ENCODE data around the gene POMGNT2.
A peak's percentile ranks its signal among the peaks of the same experiment; 100 is the strongest.
"Not testable (repeated sequence)": the region's sequence is repeated elsewhere in the genome, so short reads cannot be mapped to it uniquely, and the experiment has no call there.

The POMGNT2 gene

DNA sequence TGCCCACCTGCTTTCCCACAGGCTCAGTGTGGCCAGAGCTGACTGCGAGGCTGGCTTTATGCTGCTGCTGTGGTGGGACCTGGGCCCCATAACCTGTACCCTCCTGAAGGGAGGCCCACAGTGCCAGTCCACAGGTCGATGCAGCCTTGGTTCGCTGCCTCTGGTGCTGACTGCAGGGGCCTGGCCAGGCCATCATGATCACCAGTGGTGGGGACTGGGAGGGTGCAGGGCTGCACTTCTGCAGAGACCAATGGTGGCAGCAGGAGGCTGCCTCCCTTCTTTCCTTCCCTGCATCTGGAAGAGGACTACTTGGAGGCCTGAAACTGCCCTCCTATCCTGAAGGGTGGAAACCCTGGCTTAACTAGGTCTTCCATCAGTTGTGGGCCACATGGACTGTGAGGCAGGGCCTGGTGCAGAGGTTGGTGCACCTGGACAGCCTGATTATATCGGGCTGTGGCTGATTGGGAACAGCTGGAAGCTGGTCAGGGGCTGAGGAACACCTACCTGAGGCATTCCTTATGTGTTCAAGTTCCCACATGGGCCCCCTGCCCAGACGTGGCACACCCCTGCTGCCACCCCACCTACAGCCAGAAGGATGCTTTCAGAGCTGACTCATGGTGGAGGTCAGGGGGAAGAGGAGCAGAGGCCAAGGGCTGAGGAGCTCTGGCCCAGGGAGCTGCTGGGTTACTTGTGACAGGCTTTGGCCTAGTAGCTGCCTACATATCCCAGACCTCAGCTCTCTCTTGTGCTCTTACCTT is 29.8 kb downstream of the POMGNT2 start:
- DNase-seq: no peak

DNA sequence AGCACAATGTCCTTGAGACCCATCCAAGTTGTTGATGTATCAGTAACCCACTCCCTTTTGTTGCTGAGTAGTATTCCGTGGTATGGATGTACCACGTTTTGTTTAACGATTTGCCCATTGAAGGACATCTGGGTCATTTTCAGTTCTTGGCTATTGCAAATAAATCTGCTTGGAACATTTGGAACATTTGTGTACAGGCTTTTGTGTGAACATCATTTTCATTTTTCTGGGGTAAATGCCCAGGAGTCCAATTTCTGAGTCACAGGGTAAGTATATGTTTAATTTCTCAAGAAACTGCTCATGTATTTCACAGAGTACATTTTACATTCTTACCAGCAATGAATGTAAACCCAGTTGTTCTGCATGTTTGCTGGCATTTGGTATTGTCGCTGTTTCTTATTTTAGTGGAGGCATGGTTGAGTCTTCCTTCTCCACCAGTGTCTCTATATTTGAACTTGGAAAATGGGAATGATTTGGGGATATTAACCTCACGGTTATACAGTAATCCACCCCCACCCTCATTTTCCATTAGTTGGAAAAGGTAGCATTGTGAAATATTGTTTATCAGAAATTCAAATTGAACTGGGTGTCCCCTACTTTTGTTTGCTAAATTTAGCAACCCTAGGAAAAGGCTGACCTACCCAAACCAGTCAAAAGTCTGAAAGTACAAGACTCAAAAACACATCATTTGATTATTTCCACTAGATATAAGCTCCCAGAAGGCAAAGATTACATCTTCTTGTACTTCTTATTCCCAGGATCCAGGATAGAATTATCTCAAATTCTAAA is 30.8 kb downstream of the POMGNT2 start:
- DNase-seq: no peak

DNA sequence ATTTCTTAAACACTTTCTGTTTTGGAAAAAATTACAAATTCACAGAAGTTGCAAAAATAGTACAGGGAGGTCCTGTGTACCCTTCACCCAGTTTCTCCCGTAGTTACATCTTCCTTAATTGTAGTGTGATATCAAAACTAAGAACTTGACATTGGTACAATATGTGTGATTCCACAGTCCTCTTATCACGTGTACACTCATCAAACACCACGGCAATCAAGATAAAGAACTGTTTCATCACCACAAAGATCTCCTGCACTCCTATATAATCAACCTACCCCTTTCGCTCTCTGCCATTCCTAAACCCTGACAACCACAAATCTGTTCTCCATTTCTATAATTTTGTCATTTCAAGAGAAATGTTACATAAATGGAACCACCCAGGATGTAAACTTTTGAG is 31.4 kb downstream of the POMGNT2 start:
- no peak for DNase-seq

DNA sequence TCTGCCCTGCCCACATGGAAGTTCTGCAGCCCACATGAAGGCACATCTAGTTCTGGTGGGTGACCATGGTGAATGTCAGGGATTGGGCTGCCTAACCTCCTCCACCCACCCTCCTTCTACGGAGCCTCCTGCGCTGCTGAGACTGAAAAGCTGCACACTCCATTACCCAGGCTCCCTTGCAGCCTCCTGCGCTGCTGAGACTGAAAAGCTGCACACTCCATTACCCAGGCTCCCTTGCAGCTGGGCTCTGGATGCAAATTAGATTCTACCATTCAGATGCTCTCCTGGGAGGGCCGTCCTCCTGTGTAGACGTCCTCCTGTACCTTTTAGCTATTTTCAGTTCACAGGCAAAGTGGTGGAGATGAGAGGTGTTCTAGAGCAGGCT is 32.1 kb downstream of the POMGNT2 start:
- DNase-seq: no peak

DNA sequence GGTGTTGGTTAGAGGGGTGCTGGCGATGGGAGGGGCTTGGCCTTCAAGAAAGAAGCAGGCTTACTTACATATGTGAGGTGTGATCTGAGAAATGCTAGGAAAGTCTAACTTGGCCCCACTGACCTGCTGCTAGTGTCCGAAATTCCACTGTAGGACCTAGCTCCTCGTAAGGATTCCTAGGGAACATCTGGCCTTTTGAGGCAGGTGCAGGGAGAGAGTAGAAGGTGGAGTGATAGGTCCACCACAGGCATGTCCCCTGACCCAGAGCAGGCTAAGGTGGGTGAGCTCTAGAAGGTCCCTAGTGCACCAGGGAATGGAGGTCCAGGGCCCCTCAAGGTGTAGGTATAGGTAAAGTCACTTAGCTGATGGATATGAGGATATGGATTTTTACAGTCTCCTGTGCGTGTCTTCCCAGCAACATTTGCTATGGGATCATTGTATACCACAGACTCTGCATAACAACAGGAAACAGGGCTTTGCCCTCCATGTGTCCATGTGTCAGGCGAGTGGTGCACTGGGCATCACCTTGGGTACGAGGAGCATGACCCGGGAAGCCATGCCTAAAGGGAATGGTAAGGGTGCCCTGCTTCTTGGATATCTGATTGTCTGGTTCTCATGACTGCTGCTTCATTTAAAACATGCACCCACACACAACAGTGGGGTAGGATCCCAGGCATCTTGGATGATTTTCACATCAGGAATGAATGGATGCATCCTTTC is 32.6 kb downstream of the POMGNT2 start:
- DNase-seq: no peak

DNA sequence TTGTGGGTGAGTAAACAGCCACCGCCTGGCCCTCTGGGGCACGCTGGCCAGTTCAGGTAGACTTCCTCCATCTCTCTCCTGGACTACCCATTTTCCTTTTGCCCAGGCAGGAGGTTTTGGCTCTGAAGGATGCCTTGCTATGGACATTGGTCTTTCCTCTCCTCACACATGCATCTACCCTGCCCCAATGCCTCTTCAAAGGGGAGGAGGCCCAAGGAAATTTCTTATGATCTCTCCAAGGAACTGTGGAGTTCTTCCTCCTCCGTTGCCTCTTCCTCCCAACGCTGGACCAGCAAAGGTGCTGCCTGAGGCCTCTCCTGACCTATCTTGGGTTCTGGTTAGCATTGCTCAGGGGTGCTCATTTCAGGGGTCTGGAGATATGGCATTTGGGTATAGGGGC is 33.5 kb downstream of the POMGNT2 start:
- no peak for DNase-seq

DNA sequence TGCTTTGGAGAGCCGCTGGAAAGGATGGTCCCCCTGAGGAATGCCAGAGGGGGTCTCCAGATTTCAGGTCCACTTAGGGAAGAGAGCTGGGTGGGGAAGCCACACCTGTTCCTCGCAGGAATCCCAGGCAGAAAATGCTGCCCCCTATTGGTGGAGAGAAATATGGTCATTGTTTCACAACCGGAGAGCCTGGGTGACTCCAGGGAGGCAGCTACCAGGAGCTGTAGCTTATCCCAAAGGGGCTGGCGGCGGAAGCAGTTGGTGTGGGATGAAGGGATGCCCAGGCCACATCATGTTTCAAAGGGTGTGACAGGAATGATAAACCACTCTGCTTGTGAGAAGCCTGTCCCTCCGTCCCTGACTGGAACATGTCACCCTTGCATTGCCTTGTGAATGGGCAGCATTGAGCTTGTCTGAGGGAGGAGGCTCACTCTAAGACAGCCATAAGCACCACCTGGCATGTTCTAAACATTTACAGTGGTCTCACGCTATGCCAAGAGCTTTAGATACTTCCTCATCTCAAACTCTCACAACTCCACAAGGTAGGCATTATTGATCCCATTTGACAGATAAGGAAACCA is 34.5 kb downstream of the POMGNT2 start:
- peak; percentile 40 for DNase-seq

DNA sequence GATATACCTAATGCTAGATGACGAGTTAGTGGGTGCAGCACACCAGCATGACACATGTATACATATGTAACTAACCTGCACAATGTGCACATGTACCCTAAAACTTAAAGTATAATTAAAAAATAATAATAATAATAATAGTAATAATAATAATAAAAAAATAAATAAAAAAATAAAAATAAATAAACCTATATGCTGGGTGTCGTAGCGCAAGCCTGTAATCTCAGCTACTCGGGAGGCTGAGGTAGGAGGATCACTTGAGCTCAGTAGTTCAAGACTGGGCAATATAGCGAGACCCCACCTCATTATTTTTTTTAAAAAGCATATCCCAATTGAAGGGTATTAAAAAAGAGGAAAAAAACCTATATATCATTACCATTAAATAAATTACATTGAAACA is 35.2 kb downstream of the POMGNT2 start:
- DNase-seq: not testable (repeated sequence)

DNA sequence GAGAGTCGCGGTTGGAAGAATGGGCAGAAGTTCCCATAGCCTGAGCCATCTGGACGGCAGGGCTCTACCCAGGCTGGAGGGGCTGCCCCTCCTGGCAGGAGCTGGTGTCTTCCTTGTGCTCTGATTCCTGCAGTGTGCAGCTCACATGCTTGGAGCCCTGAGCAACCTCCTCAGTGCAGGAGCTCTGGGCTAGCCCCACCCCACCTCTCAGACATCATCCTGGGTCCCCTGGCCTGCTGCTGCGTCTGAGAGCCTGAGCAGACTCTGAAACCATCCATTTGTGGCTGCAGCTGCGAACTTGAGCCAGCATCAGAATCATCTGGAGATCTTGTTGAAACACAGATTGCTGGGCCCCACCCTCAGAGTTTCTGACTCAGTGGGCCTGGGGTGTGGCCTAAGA is 42.8 kb downstream of the POMGNT2 start:
- DNase-seq: no peak

DNA sequence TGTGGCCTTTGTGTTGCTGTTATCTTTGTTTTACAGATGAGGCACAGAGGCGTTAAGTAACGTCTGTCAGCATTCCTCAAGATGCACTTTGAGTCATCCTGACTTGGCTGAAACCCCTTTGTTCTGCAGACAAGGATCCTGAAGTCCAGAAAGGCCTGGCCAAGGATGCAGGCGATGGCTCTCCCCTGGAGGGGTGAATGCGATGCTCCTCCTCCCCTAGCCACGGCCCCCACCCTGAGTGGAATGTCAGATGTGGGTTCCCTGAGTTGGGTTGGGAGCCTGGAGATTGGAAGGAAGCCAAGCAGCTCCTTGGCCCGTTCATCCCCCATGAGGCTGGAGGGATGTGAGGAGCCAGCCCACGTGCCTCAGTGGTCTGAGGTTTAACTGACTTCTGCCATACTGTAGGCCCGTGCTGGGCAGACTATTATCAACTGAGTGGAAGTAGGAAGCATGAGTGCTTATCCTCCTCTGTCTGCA is 43.3 kb downstream of the POMGNT2 start:
- no peak for DNase-seq

DNA sequence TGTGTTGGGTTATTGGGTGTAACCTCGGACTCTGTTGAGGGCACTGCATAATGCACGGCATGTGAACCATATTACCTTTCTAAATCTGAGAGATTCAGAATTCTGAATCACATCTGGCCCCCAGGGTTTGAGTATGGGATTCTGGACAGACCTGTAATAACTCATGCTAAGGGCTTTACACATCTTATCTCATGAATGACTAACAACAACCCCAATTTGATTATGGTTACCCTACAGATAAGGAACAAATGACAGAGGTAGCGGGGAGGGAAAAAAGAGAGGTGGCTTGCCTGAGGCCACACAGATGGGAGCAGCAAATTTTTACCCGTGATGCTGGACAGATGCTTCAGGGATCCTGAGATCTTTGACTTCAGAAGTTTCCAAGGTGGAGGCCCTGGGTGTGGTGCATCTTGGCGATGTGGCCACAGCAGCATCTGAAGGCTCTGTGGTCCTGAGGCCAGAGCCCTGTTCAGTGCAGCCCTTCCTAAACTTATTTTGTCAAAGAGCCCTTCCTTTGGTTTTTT is 43.8 kb downstream of the POMGNT2 start:
- DNase-seq: no peak

DNA sequence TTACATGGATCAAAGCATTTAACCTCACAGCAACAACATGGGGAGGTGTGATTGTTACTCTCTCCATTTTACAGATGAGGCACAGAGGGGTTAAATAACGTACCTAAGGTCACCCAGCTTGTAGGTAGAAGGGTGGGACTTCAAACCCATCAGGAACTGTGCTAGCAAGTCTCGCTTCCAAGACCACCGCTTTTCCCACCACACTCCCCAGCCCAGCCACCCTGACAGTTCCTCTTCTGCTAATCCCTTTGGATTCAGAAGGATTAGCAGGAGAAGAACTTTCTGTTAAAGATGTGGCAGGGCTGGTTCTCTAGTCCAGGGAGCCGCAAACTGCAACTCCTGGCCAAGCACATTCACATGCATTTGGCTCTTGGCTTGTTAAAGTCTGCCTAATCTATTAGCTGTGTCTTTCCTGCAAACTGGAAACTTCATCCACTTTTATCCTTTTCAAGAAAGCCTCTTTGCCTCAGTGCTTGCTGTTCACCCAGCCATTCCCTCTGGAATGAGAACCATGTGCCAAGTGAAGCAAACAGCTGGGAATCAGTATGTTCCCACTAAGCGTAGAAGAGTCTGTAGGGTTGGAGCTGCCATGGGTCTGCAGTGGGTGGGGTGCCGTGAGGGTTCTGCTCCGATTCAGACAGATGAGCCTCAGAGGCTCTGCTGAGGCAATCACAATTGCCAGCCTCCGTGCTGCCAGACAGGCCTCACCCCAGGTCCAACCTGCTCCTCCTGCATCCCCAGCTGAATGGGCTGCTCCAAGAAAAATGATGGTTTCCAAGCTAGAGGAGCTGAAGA is 44.6 kb downstream of the POMGNT2 start:
- DNase-seq: no peak

DNA sequence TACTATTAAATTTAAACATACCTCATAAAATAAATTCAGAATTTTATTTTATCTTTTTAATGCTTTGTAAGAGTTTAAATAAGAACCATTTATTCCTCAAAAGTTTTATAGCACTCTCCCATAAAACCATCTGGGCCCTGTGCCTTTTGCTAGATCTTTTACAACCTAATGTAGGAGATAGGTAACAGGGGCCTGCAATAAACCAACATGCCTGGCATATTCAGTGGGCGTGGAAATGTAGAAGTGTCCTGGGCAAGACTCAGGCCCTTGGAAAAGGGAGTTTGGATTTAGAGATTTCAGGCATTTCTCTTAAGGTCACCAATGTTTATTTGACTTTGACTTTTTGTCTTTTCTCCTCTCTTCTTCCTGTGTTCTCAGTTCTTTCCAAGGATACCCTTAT is 46.4 kb downstream of the POMGNT2 start:
- no peak for DNase-seq

DNA sequence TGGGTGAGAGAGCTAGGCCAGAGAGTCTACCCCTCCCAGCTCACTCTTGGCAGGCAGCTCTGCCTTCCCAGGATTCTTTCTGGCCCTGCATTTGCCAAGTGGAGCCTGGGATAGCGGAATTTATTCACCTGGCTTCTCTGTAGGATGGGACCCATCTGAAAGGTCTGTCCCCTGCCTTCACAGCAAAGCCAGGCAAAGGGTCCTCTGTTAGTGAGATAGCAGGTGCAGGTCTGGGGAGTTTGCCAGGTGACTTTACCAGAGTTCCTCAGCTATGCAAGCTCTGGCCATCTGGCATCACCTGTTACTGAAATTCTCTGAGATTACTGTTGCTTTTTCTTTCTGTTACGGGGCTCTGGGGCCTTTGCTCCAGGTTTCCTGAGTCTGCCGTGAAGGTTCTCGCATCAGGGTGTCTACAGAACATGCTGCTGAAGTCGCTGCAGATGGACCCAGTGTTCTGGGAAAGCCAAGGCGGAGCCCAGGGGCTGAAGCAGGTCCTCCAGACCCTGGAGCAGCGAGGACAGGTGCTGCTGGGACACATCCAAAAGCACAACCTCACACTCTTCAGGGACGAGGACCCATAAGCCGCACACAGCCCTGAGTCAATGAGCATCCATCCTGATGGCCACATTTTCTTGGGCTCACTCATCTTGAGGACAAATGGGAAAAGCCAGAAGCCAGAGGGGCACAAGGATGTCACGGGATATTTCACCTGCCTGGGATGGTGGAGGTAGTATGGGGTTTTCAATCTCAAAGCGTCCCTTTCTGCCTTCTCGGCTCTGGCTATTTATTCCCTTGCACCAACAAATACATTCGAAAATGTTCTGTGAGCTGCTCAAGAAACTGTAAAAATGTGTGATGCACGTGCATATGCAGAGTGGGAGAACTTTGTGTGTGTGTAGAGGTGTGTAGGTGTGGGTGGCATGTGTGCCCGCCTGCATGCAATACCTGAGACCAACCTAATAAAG is 49.8 kb downstream of the POMGNT2 start:
- DNase-seq: no peak

DNA sequence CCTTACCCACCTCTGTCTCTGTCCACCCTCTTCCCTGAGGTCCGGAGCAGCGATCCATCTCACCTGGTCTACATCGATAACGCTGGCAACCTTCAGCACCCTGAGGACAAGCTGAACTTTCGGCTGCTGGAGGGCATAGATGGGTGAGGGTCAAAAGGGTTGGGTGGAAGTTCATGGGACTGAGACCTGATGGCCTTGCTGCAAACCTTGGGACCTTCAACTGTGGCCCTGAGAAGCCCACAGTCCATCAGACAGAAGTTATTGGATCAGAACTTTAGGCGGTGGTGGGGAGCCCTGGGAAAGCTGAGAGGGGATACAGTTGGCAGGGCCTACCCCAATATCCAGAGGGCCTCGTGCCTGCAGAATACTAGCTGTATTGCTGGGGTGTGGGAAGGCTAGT is 50.5 kb downstream of the POMGNT2 start:
- DNase-seq: no peak

DNA sequence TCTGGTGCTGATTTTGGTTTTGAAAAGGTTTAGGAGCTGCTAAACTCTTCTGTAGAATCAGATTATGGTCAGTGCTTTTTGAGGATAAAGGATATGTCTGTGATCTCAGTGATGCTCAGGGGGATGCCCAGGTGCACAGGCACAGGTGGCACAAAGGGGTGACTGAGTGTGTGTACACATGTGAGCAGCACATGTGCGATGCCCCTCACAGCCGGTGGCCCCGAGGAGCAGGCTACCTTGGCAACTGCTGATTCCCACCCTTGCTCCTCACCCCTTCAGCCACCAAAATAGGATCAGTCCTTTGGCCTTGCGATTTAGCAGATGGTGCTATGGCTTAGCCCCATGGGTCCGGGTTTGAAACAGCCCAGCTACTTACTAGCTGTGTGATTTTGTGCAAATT is 51.1 kb downstream of the POMGNT2 start:
- no peak for DNase-seq

DNA sequence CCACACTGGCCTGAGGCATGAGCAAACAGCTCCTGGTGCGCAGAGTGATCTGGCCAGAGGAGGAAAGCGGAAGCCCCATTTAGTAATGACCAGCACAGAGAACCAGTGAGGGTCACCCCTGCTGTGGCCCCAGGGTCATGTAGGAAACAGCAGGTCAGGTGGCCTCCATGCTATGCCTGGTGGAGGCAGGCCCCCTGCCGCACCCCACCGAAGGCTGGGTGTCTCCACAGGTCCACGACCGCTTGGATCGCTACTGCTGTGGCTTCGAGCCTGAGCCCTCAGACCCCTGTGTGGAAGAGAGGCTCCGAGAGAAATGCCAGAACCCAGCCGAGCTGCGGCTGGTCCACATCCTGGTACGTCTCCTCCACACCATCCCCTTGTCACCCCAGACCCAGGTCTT is 52.6 kb downstream of the POMGNT2 start:
- no peak for DNase-seq

DNA sequence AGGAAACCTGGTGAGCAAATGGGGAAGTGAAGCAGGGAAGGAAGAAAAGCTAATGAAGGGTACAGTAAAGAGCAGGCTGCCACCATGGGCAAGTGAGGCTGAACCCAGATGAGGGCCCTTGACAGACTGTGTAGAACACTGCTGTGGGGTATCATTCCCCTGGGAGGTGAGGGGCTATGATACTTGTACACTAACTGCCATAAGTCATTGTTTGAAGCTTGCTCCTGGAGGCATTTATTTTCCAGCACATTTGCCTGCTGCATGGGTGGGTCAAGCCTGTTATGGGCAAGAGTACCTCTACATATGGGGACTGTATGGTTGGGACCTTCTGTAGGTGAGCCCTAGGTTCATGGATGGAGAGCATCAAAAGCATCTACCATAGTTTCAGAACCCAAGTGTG is 57.4 kb downstream of the POMGNT2 start:
- DNase-seq: no peak

DNA sequence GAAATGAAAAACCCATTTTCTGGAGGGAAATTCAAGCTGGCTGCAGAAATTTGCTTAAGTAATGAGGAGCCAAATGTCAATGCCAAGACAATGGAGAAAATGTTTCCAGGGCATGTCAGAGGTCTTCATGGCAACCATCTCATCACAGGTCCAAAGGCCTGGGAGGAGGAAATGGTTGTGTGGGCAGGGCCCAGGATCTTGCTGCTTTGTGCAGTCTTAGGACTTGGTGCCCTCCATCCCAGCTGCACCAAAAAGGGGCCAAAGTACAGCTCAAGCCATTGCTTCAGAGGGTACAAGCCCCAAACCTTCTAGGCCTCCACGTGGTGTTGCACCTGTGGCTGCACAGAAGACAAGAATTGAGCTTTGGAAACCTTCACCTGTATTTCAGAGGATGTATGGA is 59.3 kb downstream of the POMGNT2 start:
- DNase-seq: no peak

DNA sequence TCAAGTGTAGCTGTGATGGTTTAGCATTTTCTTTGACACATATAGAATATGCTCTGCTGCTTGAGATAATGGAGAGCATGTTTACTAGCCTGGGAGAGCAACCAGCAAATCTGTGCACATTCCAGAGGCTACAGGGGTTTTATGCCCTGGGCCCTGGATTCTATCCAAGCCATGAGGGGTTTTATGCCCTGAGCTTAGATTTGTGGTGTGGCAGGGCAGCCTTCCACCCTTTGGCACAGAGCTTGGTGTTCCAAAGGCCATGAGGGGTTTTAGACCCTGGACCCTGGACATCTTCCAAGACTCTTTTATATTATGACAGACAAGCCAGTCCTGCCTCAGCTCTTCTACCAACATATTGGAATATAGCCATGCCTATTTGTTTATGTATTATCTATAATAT is 60.8 kb downstream of the POMGNT2 start:
- DNase-seq: not testable (repeated sequence)

DNA sequence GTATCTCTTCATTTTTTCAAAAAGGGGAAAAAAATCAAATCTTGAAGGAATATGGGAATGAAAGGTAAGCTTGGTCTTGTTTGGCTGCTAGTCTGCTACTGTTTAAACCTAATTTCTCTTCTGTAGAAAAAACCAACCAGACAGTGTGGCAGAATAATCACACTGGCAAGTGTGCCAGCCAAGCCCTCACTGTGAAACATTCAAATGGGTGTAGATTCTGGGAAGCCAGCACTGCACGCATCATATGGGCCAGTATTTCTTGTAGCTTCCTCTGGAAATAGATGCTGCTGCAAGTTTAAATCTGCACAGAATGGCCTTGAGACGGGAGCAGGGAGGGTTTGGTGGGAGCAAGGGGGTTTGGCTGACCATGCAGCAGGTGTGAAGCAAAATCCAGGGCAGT is 62.1 kb downstream of the POMGNT2 start:
- no peak for DNase-seq

All from activated CD4-positive, alpha-beta T cell treated with anti-CD3 and anti-CD28 coated beads for 48 hours (primary cell).